ENCODE measurements around the gene TFPI.

Gene TFPI

DNA sequence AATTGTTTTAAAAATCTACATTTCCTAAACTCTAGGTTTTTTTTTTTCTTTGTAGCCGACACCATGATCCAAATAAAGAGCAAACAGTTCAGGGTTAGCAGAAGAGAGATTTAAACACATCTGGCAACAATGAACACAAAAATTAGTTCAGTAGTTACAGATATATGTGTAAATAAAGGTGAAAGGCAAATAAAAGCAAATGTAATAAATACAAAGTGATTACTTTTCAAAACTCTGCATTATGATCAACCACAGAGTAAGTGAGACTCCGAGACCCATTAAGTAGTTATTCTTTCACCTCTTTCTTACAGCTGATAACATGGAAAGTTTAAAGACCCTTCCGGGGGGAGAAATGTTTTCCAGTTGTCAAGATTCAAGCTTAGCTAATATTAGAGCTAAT lies 106.9 kb downstream of the TFPI start:
- POLR2A ChIA-PET, result no interaction called here
- CTCF ChIA-PET, result interaction anchor here (0.8 to 1.7 kb wide), 4 partner anchors 12 to 592 kb away, joined by 3 to 11 read pairs (median 5); no protein-coding TSS in a partner anchor
- DNase-seq (ENCODE audit: extremely low spot score), result no peak
- TF ChIP-seq, protein P1, sequence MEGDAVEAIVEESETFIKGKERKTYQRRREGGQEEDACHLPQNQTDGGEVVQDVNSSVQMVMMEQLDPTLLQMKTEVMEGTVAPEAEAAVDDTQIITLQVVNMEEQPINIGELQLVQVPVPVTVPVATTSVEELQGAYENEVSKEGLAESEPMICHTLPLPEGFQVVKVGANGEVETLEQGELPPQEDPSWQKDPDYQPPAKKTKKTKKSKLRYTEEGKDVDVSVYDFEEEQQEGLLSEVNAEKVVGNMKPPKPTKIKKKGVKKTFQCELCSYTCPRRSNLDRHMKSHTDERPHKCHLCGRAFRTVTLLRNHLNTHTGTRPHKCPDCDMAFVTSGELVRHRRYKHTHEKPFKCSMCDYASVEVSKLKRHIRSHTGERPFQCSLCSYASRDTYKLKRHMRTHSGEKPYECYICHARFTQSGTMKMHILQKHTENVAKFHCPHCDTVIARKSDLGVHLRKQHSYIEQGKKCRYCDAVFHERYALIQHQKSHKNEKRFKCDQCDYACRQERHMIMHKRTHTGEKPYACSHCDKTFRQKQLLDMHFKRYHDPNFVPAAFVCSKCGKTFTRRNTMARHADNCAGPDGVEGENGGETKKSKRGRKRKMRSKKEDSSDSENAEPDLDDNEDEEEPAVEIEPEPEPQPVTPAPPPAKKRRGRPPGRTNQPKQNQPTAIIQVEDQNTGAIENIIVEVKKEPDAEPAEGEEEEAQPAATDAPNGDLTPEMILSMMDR (IDR thresholded peaks at IDR 0.05; ENCODE audit: control extremely low read depth, extremely low read depth, low read depth, missing control alignments), result no peak

DNA sequence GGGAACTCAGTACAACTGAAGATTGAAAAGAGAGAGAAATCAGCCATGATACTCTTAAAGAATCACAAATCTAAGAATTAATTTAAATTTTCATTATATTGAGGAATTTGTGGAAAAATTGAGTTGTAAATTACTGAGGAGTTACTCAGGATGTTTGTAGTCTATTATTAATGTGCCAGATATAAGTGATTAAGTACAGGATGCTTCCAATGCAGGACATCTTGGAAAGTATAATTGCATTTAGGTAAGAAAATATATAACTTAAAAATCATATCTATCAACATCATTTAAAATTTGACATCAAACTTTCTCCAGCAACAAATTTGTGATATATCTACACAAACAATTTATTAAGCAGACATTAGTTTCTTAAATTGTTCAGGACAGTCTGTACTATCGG lies 107.5 kb downstream of the TFPI start:
- TF ChIP-seq, protein P1 (IDR thresholded peaks at IDR 0.05; ENCODE audit: control extremely low read depth, extremely low read depth, low read depth, missing control alignments), result no peak
- CTCF ChIA-PET, result no interaction called here
- POLR2A ChIA-PET, result no interaction called here

GRCh38 chr2:187445051-187445450 lies 109.2 kb downstream of the TFPI start:
- POLR2A ChIA-PET, result no interaction called here
- CTCF ChIA-PET, result no interaction called here
- TF ChIP-seq, protein P1 (IDR thresholded peaks at IDR 0.05; ENCODE audit: control extremely low read depth, extremely low read depth, low read depth, missing control alignments), result no peak
- no peak for DNase-seq (ENCODE audit: extremely low spot score)

More for the DNA sequence above, 107.5 kb downstream of the TFPI start:
- DNase-seq (ENCODE audit: extremely low spot score), result no peak

- POLR2A ChIA-PET, result no interaction called here
- CTCF ChIA-PET, result interaction anchor here (1.4 kb wide), 1 partner anchor 14 kb away, joined by 3 read pairs; no protein-coding TSS in a partner anchor
- DNase-seq (ENCODE audit: extremely low spot score), result no peak
- TF ChIP-seq, protein P1 (IDR thresholded peaks at IDR 0.05; ENCODE audit: control extremely low read depth, extremely low read depth, low read depth, missing control alignments), result no peak
Measured at GRCh38 chr2:187442778-187443177, 111.5 kb downstream of the TFPI start.

- POLR2A ChIA-PET, result no interaction called here
- CTCF ChIA-PET, result interaction anchor here (1.4 kb wide), 1 partner anchor 13 kb away, joined by 3 read pairs; no protein-coding TSS in a partner anchor
- TF ChIP-seq, protein P1 (IDR thresholded peaks at IDR 0.05; ENCODE audit: control extremely low read depth, extremely low read depth, low read depth, missing control alignments), result no peak
- no peak for DNase-seq (ENCODE audit: extremely low spot score)
Measured at GRCh38 chr2:187442378-187442777, 111.9 kb downstream of the TFPI start.

DNA sequence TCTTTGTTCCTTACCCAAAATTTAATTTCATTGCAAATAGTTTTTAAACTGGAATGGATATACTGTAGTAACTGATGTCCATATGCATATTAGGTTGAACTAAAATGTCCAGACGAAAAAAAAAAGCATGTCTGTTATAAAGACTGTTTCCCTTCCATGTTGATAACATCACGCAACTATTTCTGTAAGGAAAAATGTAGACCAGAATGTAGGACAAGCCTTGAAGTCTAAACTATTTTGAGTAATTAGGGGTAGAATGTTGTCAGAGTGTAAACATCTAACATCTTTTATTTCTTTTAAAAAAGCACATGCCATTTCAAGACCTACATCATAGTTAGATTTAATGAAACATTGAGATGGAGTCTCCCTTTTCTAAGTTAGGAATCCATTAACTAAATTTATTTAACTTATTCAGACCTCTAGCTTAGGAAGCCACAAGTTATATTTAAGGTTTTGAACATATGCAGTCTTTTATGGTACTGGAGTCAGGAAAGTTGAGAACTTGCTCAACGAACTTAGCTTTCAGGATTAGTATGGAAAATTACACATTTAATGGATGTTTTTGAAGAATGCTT lies 114.0 kb downstream of the TFPI start:
- POLR2A ChIA-PET, result no interaction called here
- DNase-seq (ENCODE audit: extremely low spot score), result no peak
- TF ChIP-seq, protein P1 (IDR thresholded peaks at IDR 0.05; ENCODE audit: control extremely low read depth, extremely low read depth, low read depth, missing control alignments), result no peak
- CTCF ChIA-PET, result no interaction called here

Measured in GM10248 (cell line).